Activated T-helper 2 cell treated with anti-CD3 and anti-CD28 coated beads, Interferon-gamma antibody, Interleukin-2, Interleukin-4, amounts not matched to agents 10 μg/mL and 5 μg/mL and 100 μg/mL, durations not matched to agents 14 hours and 24 hours and 36 hours (primary cell): ENCODE data around the gene KRT13. TPM values are rescaled to one million over a fixed set of nuclear protein-coding genes. Genes with fewer than 3 reads are reported as not detected.

ENCODE experiments used
- DNase-seq: peaks from one replicate; pipeline ENCODE4 v3.0.0; 2021; ENCODE audit warnings: low spot score
- H3K27ac Mint-ChIP-seq: one replicate; pipeline ENCODE4 v1.8.0; 2021; ENCODE audit warnings: mixed read lengths
- H3K27me3 Mint-ChIP-seq: one replicate; pipeline ENCODE4 v1.8.0; 2021; ENCODE audit warnings: low read depth, mixed read lengths
- H3K36me3 Mint-ChIP-seq: one replicate; pipeline ENCODE4 v1.8.0; 2021; ENCODE audit warnings: low read depth, mixed read lengths
- H3K4me1 Mint-ChIP-seq: one replicate; pipeline ENCODE4 v1.8.0; 2021; ENCODE audit warnings: low read depth, mixed read lengths
- H3K4me3 Mint-ChIP-seq: one replicate; pipeline ENCODE4 v1.8.0; 2021; ENCODE audit warnings: low read depth, mild to moderate bottlenecking, moderate library complexity, mixed read lengths
- H3K9me3 Mint-ChIP-seq: one replicate; pipeline ENCODE4 v1.8.0; 2021; ENCODE audit warnings: mixed read lengths
- intact Hi-C: fragments of 100-400 bp; cut with micrococcal nuclease; formaldehyde crosslinking; loops from one replicate; pipeline ENCODE4 v1.15.1; 2023
- total RNA-seq: library from RNA; stranded (reverse); gene quantifications from 2 replicates; pipeline ENCODE4 v1.2.3, GENCODE V29; 2022

The KRT13 gene
- not detected in 2 replicates for total RNA-seq

- H3K36me3 Mint-ChIP-seq: no peaks in the 10 kb centered on the region
- no peaks in the 10 kb centered on the region for H3K9me3 Mint-ChIP-seq
- DNase-seq: no peak
- no peaks in the 10 kb centered on the region for H3K4me1 Mint-ChIP-seq
- H3K27ac Mint-ChIP-seq: no peak within 1 kb of the TSS
- intact Hi-C loops: no loop called here
- no peak within 1 kb of the TSS for H3K4me3 Mint-ChIP-seq
- H3K27me3 Mint-ChIP-seq: no peaks in the 10 kb centered on the region
Measured at GRCh38 chr17:41505007-41505808, at the start of gene KRT13. Gene KRT13, minus strand, starts transcription at chr17:41505612. Its CDS starts 62 bp downstream, at chr17:41505550.

GRCh38 chr17:41553987-41554680 lies 48.7 kb upstream of the KRT13 start:
- no peak overlapping the region for H3K27ac Mint-ChIP-seq

GRCh38 chr17:41553176-41553575 lies 47.8 kb upstream of the KRT13 start:
- intact Hi-C loops: no loop called here
- Mint-ChIP-seq H3K27me3 (peaks cover 7% of the 10 kb centered on the region), H3K36me3 (no peaks in the 10 kb centered on the region), H3K9me3 (no peaks in the 10 kb centered on the region), H3K4me1 (peaks cover 13% of the 10 kb centered on the region), H3K27ac (no peak overlapping the region), H3K4me3 (no peak overlapping the region)
- DNase-seq: no peak

More at GRCh38 chr17:41553987-41554680, 48.7 kb upstream of the KRT13 start:
- H3K36me3 Mint-ChIP-seq: no peaks in the 10 kb centered on the region
- H3K27me3 Mint-ChIP-seq: peaks cover 7% of the 10 kb centered on the region
- peaks cover 5% of the 10 kb centered on the region for H3K4me1 Mint-ChIP-seq
- intact Hi-C loops: no loop called here
- no peak overlapping the region for H3K4me3 Mint-ChIP-seq
- DNase-seq: no peak
- H3K9me3 Mint-ChIP-seq: no peaks in the 10 kb centered on the region

- H3K4me3 Mint-ChIP-seq: no peak overlapping the region
- DNase-seq: no peak
- peaks cover 1% of the 10 kb centered on the region for H3K9me3 Mint-ChIP-seq
- H3K27me3 Mint-ChIP-seq: peaks cover 4% of the 10 kb centered on the region
- no peaks in the 10 kb centered on the region for H3K36me3 Mint-ChIP-seq
- H3K4me1 Mint-ChIP-seq: peaks cover 20% of the 10 kb centered on the region
- H3K27ac Mint-ChIP-seq: no peak overlapping the region
- intact Hi-C loops: no loop called here
Measured at GRCh38 chr17:41552455-41552854, 47.0 kb upstream of the KRT13 start.

- no peaks in the 10 kb centered on the region for H3K36me3 Mint-ChIP-seq
- no peak overlapping the region for H3K27ac Mint-ChIP-seq
- H3K9me3 Mint-ChIP-seq: peaks cover 8% of the 10 kb centered on the region
- peaks cover 4% of the 10 kb centered on the region for H3K27me3 Mint-ChIP-seq
- DNase-seq: no peak
- no peak overlapping the region for H3K4me3 Mint-ChIP-seq
- intact Hi-C loops: no loop called here
- peaks cover 21% of the 10 kb centered on the region for H3K4me1 Mint-ChIP-seq
Measured at GRCh38 chr17:41551365-41551764, 46.0 kb upstream of the KRT13 start.

GRCh38 chr17:41549596-41550039 lies 44.2 kb upstream of the KRT13 start:
- Mint-ChIP-seq H3K9me3 (peaks cover 8% of the 10 kb centered on the region), H3K4me3 (no peak overlapping the region), H3K27me3 (peaks cover 4% of the 10 kb centered on the region), H3K27ac (no peak overlapping the region), H3K36me3 (no peaks in the 10 kb centered on the region), H3K4me1 (peaks cover 21% of the 10 kb centered on the region)
- DNase-seq: no peak
- intact Hi-C loops: loop anchor here (1.0 to 10.0 kb wide), 4 partner anchors 62 to 145 kb away; partner anchors contain the start of gene KRT36

GRCh38 chr17:41548844-41549595 lies 43.6 kb upstream of the KRT13 start:
- H3K9me3 Mint-ChIP-seq: peaks cover 8% of the 10 kb centered on the region
- DNase-seq: peak; percentile 77
- H3K36me3 Mint-ChIP-seq: no peaks in the 10 kb centered on the region
- intact Hi-C loops: loop anchor here (1.0 to 10.0 kb wide), 4 partner anchors 62 to 144 kb away; partner anchors contain the start of gene KRT36
- H3K4me1 Mint-ChIP-seq: peaks cover 21% of the 10 kb centered on the region
- peaks cover 2% of the 10 kb centered on the region for H3K27me3 Mint-ChIP-seq
- H3K27ac Mint-ChIP-seq: peak overlapping the region; percentile 84
- peak overlapping the region; percentile 18 for H3K4me3 Mint-ChIP-seq

- Mint-ChIP-seq H3K27me3 (peaks cover 2% of the 10 kb centered on the region), H3K9me3 (peaks cover 8% of the 10 kb centered on the region), H3K36me3 (no peaks in the 10 kb centered on the region), H3K4me1 (peaks cover 21% of the 10 kb centered on the region), H3K27ac (peak overlapping the region; percentile 34), H3K4me3 (no peak overlapping the region)
- DNase-seq: peak; percentile 17
- intact Hi-C loops: loop anchor here (2.0 to 10.0 kb wide), 3 partner anchors 61 to 143 kb away; partner anchors contain the start of gene KRT36
Measured at GRCh38 chr17:41547921-41548843, 42.8 kb upstream of the KRT13 start.

GRCh38 chr17:41547378-41547841 lies 42.0 kb upstream of the KRT13 start:
- peaks cover 2% of the 10 kb centered on the region for H3K27me3 Mint-ChIP-seq
- no peak overlapping the region for H3K27ac Mint-ChIP-seq
- peaks cover 8% of the 10 kb centered on the region for H3K9me3 Mint-ChIP-seq
- no peak for DNase-seq
- no peaks in the 10 kb centered on the region for H3K36me3 Mint-ChIP-seq
- peaks cover 25% of the 10 kb centered on the region for H3K4me1 Mint-ChIP-seq
- no peak overlapping the region for H3K4me3 Mint-ChIP-seq
- intact Hi-C loops: loop anchor here (5.0 to 10.0 kb wide), 2 partner anchors 60 to 143 kb away; partner anchors contain the start of gene KRT36

- no peak overlapping the region for H3K27ac Mint-ChIP-seq
- no peak overlapping the region for H3K4me3 Mint-ChIP-seq
- intact Hi-C loops: loop anchor here (5.0 to 10.0 kb wide), 2 partner anchors 60 to 142 kb away; partner anchors contain the start of gene KRT36
- DNase-seq: no peak
- H3K4me1 Mint-ChIP-seq: peaks cover 25% of the 10 kb centered on the region
- peaks cover 4% of the 10 kb centered on the region for H3K27me3 Mint-ChIP-seq
- H3K9me3 Mint-ChIP-seq: peaks cover 8% of the 10 kb centered on the region
- H3K36me3 Mint-ChIP-seq: no peaks in the 10 kb centered on the region
Measured at GRCh38 chr17:41546819-41547218, 41.4 kb upstream of the KRT13 start.

- peaks cover 2% of the 10 kb centered on the region for H3K27me3 Mint-ChIP-seq
- peaks cover 25% of the 10 kb centered on the region for H3K4me1 Mint-ChIP-seq
- intact Hi-C loops: loop anchor here (5.0 to 10.0 kb wide), 2 partner anchors 59 to 141 kb away; partner anchors contain the start of gene KRT36
- H3K4me3 Mint-ChIP-seq: no peak overlapping the region
- peaks cover 8% of the 10 kb centered on the region for H3K9me3 Mint-ChIP-seq
- H3K27ac Mint-ChIP-seq: no peak overlapping the region
- no peak for DNase-seq
- H3K36me3 Mint-ChIP-seq: no peaks in the 10 kb centered on the region
Measured at GRCh38 chr17:41545829-41546410, 40.5 kb upstream of the KRT13 start.
